GM18861 (cell line): Measurements from ENCODE around the gene GALNT10.
A peak's percentile ranks its signal among the peaks of the same experiment; 100 is the strongest.
"Not testable (repeated sequence)": the region's sequence is repeated elsewhere in the genome, so short reads cannot be mapped to it uniquely, and the experiment has no call there.

Experiments
- ATAC-seq: cut with Tn5 transposase; IDR thresholded peaks from one replicate; pipeline ENCODE4 v1.9.1; 2021; ENCODE audit not compliant: unreplicated experiment

Gene GALNT10

GRCh38 chr5:154346427-154346826 is 155.9 kb downstream of the GALNT10 start:
- ATAC-seq: no peak

GRCh38 chr5:154349626-154350264 is 159.2 kb downstream of the GALNT10 start:
- ATAC-seq: no peak

- no peak for ATAC-seq
These were observed 160.6 kb downstream of the GALNT10 start for GRCh38 chr5:154351141-154351540.

GRCh38 chr5:154351566-154351965 is 161.0 kb downstream of the GALNT10 start:
- no peak for ATAC-seq

- ATAC-seq: no peak
These were observed 162.5 kb downstream of the GALNT10 start for GRCh38 chr5:154352960-154353548.

GRCh38 chr5:154355129-154355611 is 164.6 kb downstream of the GALNT10 start:
- no peak for ATAC-seq

GRCh38 chr5:154356020-154356655 is 165.6 kb downstream of the GALNT10 start:
- ATAC-seq: no peak

- no peak for ATAC-seq
These were observed 166.4 kb downstream of the GALNT10 start for GRCh38 chr5:154356958-154357357.

- no peak for ATAC-seq
These were observed 168.1 kb downstream of the GALNT10 start for GRCh38 chr5:154358516-154359220.

GRCh38 chr5:154359221-154359573 is 168.7 kb downstream of the GALNT10 start:
- ATAC-seq: no peak

GRCh38 chr5:154360241-154360640 is 169.7 kb downstream of the GALNT10 start:
- ATAC-seq: not testable (repeated sequence)

- ATAC-seq: no peak
These were observed 172.9 kb downstream of the GALNT10 start for GRCh38 chr5:154363411-154363810.

GRCh38 chr5:154364771-154365170 is 174.2 kb downstream of the GALNT10 start:
- ATAC-seq: no peak

GRCh38 chr5:154365823-154366222 is 175.3 kb downstream of the GALNT10 start:
- no peak for ATAC-seq

- ATAC-seq: no peak
These were observed 175.8 kb downstream of the GALNT10 start for GRCh38 chr5:154366353-154366752.

- peak; percentile 68 for ATAC-seq
These were observed 176.6 kb downstream of the GALNT10 start for GRCh38 chr5:154367101-154367500.

GRCh38 chr5:154368041-154368800 is 177.7 kb downstream of the GALNT10 start:
- no peak for ATAC-seq

GRCh38 chr5:154369682-154370081 is 179.1 kb downstream of the GALNT10 start:
- ATAC-seq: no peak

- no peak for ATAC-seq
These were observed 179.6 kb downstream of the GALNT10 start for GRCh38 chr5:154370119-154370518.

- ATAC-seq: no peak
These were observed 180.3 kb downstream of the GALNT10 start for GRCh38 chr5:154370813-154371212.

- no peak for ATAC-seq
These were observed 181.2 kb downstream of the GALNT10 start for GRCh38 chr5:154371687-154372086.
